Measurements from ENCODE around the gene GPSM3. TPM values are rescaled to one million over a fixed set of nuclear protein-coding genes. Genes with fewer than 3 reads are reported as not detected.
A peak's percentile ranks its signal among the peaks of the same experiment; 100 is the strongest.

GPSM3 gene
- total RNA-seq, 1 experiment from 2014 or later, result 11.8 TPM

- peaks cover 40 to 47% of the 10 kb centered on the region in 2 experiments for H3K4me1 Mint-ChIP-seq
- no peak overlapping the region for H4K8ac ChIP-seq (replicated peaks; ENCODE audit: insufficient read length, low read depth, low read length)
These were observed 15.8 kb downstream of the GPSM3 start for GRCh38 chr6:32176476-32177182.

More at GRCh38 chr6:32176476-32177182, 15.8 kb downstream of the GPSM3 start:
- Mint-ChIP-seq H3K4me3 (peak overlapping the region; percentile 83 to 86), H3K27ac (peak overlapping the region; percentile 98), H3K27me3 (ENCODE audit: low read depth) (no peaks in the 10 kb centered on the region; the same call in 1 of the 2 replicates), H3K9me3 (no peaks in the 10 kb centered on the region; a peak in 1 of 5 replicates), H3K36me3 (ENCODE audit: insufficient read depth in 1 of 3, low read depth in 3 of 3) (peaks cover 22 to 35% (median 33%) of the 10 kb centered on the region in 3 experiments)
- no peak overlapping the region; the same call in 1 of the 2 replicates for H3K4ac ChIP-seq (ENCODE audit: low read depth, low read length)
- H3K56ac ChIP-seq (ENCODE audit: insufficient read length, low read depth, low read length), result no peak overlapping the region
- peaks cover 22% of the 10 kb centered on the region for H3K23me2 ChIP-seq (ENCODE audit: insufficient read length, low read depth, low read length, poor library complexity, severe bottlenecking)
- no peaks in the 10 kb centered on the region for H3K9me3 ChIP-seq (ENCODE audit: control insufficient read depth, low read depth, low read length)
- peak overlapping the region; percentile 11 for H2BK5ac ChIP-seq (ENCODE audit: insufficient read length, low read length)
- H3K14ac ChIP-seq (ENCODE audit: insufficient read depth, low read length), result peak overlapping the region; percentile 86; the same call in 1 of the 2 replicates
- H4K91ac ChIP-seq (ENCODE audit: insufficient read length, low read depth, low read length), result no peak overlapping the region
- H3K23ac ChIP-seq (ENCODE audit: insufficient read length, low read depth, low read length), result no peak overlapping the region
- no CpG with 5 or more reads among the region's 5 CpGs for WGBS (ENCODE audit: extremely low coverage, insufficient read length, low lambda C conversion rate)
- no peak overlapping the region for H2BK15ac ChIP-seq (ENCODE audit: low read depth, low read length)
- TF ChIP-seq CTCF (conservative IDR thresholded peaks at IDR 0.05), result no peak
- H2BK120ac ChIP-seq (ENCODE audit: low read depth, low read length, poor library complexity, severe bottlenecking), result peak overlapping the region; percentile 51
- no peak overlapping the region for H2BK12ac ChIP-seq (ENCODE audit: insufficient read length, low read depth, low read length)
- no peak for DNase-seq
- H2AFZ ChIP-seq (ENCODE audit: low read length), result no peak overlapping the region
- H3K4me2 ChIP-seq (ENCODE audit: insufficient read depth, insufficient read length, low read length), result peak overlapping the region; percentile 83
- peak overlapping the region; percentile 83 for H3K9ac ChIP-seq (ENCODE audit: extremely low read depth, insufficient read length, low read length)
- H2BK20ac ChIP-seq (ENCODE audit: low read depth, low read length, poor library complexity, severe bottlenecking), result no peak overlapping the region
- peaks cover 7% of the 10 kb centered on the region for H3K4me1 ChIP-seq (ENCODE audit: insufficient read depth, low read length)
- H4K5ac ChIP-seq (ENCODE audit: insufficient read length, low read depth, low read length), result no peak overlapping the region
- H3K79me2 ChIP-seq (ENCODE audit: insufficient read depth, low read length), result peaks cover 18% of the 10 kb centered on the region; the same call in 1 of the 2 replicates
- peak overlapping the region; percentile 30 for H2AK5ac ChIP-seq (ENCODE audit: insufficient read length, low read length)
- no peaks in the 10 kb centered on the region for H3K27me3 ChIP-seq (ENCODE audit: insufficient read depth, low read length)
- no peaks in the 10 kb centered on the region for H3K79me1 ChIP-seq (ENCODE audit: insufficient read depth, low read depth, low read length, poor library complexity, severe bottlenecking)
- H3T11ph ChIP-seq (ENCODE audit: low read length), result peak overlapping the region; percentile 76
- H4K20me1 ChIP-seq (ENCODE audit: control insufficient read depth, insufficient read depth, insufficient read length), result no peaks in the 10 kb centered on the region
- peak overlapping the region; percentile 68 for H3K27ac ChIP-seq (ENCODE audit: insufficient read length, low read depth, low read length)
- peak overlapping the region; percentile 90 for H3K18ac ChIP-seq (ENCODE audit: insufficient read length, low read depth, low read length)

Measured in H9 (cell line).